HG02588 (cell line): ENCODE results near the gene TSHZ1.
"Not testable (repeated sequence)": the region's sequence is repeated elsewhere in the genome, so short reads cannot be mapped to it uniquely, and the experiment has no call there.

Experiments
- ATAC-seq: cut with Tn5 transposase; IDR thresholded peaks from one replicate; pipeline ENCODE4 v1.9.1; 2021; ENCODE audit warnings: mild to moderate bottlenecking, moderate library complexity; ENCODE audit not compliant: unreplicated experiment

TSHZ1 gene

GRCh38 chr18:75304678-75305557, 94.3 kb downstream of the TSHZ1 start:
- no peak for ATAC-seq

- ATAC-seq: no peak
These were observed 95.4 kb downstream of the TSHZ1 start for GRCh38 chr18:75305984-75306383.

- no peak for ATAC-seq
These were observed 96.9 kb downstream of the TSHZ1 start for GRCh38 chr18:75307530-75307929.

GRCh38 chr18:75309564-75309963, 99.0 kb downstream of the TSHZ1 start:
- ATAC-seq: no peak

- ATAC-seq: no peak
These were observed 103.5 kb downstream of the TSHZ1 start for GRCh38 chr18:75314117-75314516.

GRCh38 chr18:75314606-75315005, 104.0 kb downstream of the TSHZ1 start:
- ATAC-seq: no peak

- ATAC-seq: no peak
These were observed 105.6 kb downstream of the TSHZ1 start for GRCh38 chr18:75316223-75316622.

GRCh38 chr18:75316826-75317225, 106.2 kb downstream of the TSHZ1 start:
- ATAC-seq: no peak

- no peak for ATAC-seq
These were observed 106.7 kb downstream of the TSHZ1 start for GRCh38 chr18:75317300-75317699.

- no peak for ATAC-seq
These were observed 107.1 kb downstream of the TSHZ1 start for GRCh38 chr18:75317703-75318102.

GRCh38 chr18:75319905-75320304, 109.3 kb downstream of the TSHZ1 start:
- ATAC-seq: no peak

- ATAC-seq: no peak
These were observed 109.9 kb downstream of the TSHZ1 start for GRCh38 chr18:75320506-75320905.

GRCh38 chr18:75321431-75321830, 110.8 kb downstream of the TSHZ1 start:
- no peak for ATAC-seq

GRCh38 chr18:75322206-75322605, 111.6 kb downstream of the TSHZ1 start:
- no peak for ATAC-seq

GRCh38 chr18:75323821-75324585, 113.4 kb downstream of the TSHZ1 start:
- ATAC-seq: no peak

GRCh38 chr18:75324686-75325257, 114.2 kb downstream of the TSHZ1 start:
- ATAC-seq: no peak

GRCh38 chr18:75329753-75330152, 119.2 kb downstream of the TSHZ1 start:
- ATAC-seq: not testable (repeated sequence)

- ATAC-seq: no peak
These were observed 119.7 kb downstream of the TSHZ1 start for GRCh38 chr18:75330308-75330707.

GRCh38 chr18:75334869-75335268, 124.3 kb downstream of the TSHZ1 start:
- ATAC-seq: no peak

- no peak for ATAC-seq
These were observed 124.9 kb downstream of the TSHZ1 start for GRCh38 chr18:75335511-75335910.

- no peak for ATAC-seq
These were observed 126.2 kb downstream of the TSHZ1 start for GRCh38 chr18:75336767-75337166.

- ATAC-seq: no peak
These were observed 126.8 kb downstream of the TSHZ1 start for GRCh38 chr18:75337348-75337747.
